ENCODE data around the gene DPH1.

GRCh38 chr17:2063261-2064146 is 33.6 kb downstream of the DPH1 start:
- peak; percentile 51; the same call in 1 of the 2 replicates for TF ChIP-seq POLR2A (IDR thresholded peaks at IDR 0.05; ENCODE audit: low read depth, low read length)
- TF ChIP-seq POLR2AphosphoS5 (IDR thresholded peaks at IDR 0.05; ENCODE audit: low read depth, low read length), result no peak
- TF ChIP-seq TAF1 (IDR thresholded peaks at IDR 0.05; ENCODE audit: borderline replicate concordance, low read depth, low read length), result no peak

Measured in GM12892 (cell line).